IPS-20b (cell line): ENCODE results near the gene LTBP2.

Experiments used
- H3K27ac ChIP-seq: one replicate; pipeline ENCODE4 v1.5.1; 2013; ENCODE audit warnings: low read length
- H3K27me3 ChIP-seq: 2 replicates; pipeline ENCODE4 v1.6.1; 2013; ENCODE audit warnings: mild to moderate bottlenecking, low read length, inconsistent platforms; ENCODE audit not compliant: insufficient read depth
- H3K36me3 ChIP-seq: 2 replicates; pipeline ENCODE4 v1.6.1; 2013; ENCODE audit warnings: low read depth, mild to moderate bottlenecking, inconsistent platforms, low read length, moderate library complexity; ENCODE audit not compliant: insufficient read depth
- H3K4me1 ChIP-seq: 2 replicates; pipeline ENCODE4 v1.6.1; 2013; ENCODE audit warnings: mild to moderate bottlenecking, control low read depth, inconsistent platforms, low read length, moderate library complexity; ENCODE audit not compliant: insufficient read depth
- H3K4me3 ChIP-seq: 2 replicates; pipeline ENCODE4 v1.5.1; 2013; ENCODE audit warnings: mild to moderate bottlenecking, low read length, inconsistent platforms
- H3K9ac ChIP-seq: 2 replicates; pipeline ENCODE4 v1.6.1; 2013; ENCODE audit warnings: low read depth, mild to moderate bottlenecking, inconsistent platforms, low read length, moderate library complexity
- H3K9me3 ChIP-seq: 2 replicates; pipeline ENCODE4 v1.6.1; 2013; ENCODE audit warnings: mild to moderate bottlenecking, low read depth, low read length, inconsistent platforms; ENCODE audit not compliant: insufficient read depth

Gene LTBP2

DNA sequence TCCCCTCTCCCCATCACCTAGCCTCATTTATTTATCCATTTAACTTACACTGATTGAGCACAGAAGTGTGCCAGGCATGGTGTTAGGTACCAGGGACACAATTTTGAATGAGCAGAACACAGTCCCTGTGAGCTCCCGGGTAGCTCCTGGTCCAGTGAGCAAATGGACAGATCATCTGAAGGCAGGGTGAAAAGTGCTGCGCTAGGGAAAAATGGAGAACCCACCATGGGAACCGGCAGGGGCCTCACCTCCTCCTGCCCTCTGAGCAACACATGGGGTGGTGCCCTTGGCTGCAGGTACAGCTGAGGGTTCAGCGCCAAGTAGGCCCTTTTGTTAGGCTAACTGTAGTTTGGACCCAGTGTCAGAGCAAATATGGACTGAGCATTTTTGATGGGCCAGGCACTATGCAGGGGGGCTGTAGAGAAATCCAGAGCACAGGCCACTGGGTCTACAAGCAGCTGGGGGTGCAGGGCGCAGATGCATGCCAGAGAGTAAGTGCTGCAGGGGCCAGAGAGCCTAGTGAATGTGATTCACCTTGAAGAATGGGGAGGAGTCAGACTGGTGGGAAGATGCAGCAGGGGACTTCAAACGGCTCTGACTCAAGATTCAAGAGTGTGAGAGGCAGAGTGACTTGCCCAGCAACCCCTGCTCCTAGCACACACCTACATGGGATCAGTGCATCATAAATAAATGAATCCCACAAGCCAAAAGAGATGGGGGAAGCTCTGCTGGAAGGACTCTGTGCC, 28.2 kb downstream of the LTBP2 start:
- no peak overlapping the region for H3K27ac ChIP-seq

DNA sequence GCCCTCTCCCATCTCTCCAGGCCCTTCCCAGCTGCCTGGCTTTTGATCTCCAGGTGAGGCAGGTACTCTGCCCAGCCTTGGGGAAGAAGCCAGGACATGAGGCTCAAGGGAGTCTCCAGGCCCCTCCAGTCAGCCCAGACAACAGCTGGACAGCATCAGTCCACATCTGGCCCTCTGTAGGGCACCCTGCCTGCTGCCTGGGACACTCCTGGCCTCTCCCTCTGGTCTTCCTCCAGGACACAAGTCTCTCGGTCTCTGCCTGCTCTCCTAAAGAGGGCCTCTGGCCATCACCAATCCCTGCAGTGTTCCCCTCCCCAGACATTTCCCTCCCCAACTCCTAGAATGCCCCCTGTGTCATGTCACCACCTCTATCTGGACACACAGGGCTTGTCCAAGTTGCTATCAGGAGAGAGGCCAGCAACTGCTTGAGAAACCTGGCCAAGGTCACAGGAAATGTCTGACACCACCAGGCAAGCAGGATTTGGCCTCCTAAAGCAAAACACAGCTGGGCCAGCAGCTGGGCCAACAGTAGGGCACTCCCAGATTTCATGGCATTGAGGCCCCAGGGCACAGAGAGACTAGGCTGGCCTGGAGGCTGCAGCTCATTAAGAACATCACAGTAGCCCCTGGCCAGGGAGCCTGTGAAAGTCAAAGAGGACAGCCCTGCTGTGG, 29.0 kb downstream of the LTBP2 start:
- Histone ChIP-seq H3K27ac (no peak overlapping the region), H3K27me3 (no peaks in the 10 kb centered on the region), H3K4me1 (no peaks in the 10 kb centered on the region), H3K9me3 (no peaks in the 10 kb centered on the region), H3K36me3 (no peaks in the 10 kb centered on the region), H3K9ac (no peak overlapping the region), H3K4me3 (no peak overlapping the region)

More for the DNA sequence above, 28.2 kb downstream of the LTBP2 start:
- Histone ChIP-seq H3K4me1 (no peaks in the 10 kb centered on the region), H3K4me3 (no peak overlapping the region), H3K9ac (no peak overlapping the region), H3K27me3 (no peaks in the 10 kb centered on the region), H3K36me3 (no peaks in the 10 kb centered on the region), H3K9me3 (no peaks in the 10 kb centered on the region)

- Histone ChIP-seq H3K27me3 (no peaks in the 10 kb centered on the region), H3K36me3 (no peaks in the 10 kb centered on the region), H3K9me3 (no peaks in the 10 kb centered on the region), H3K27ac (no peak overlapping the region), H3K4me3 (no peak overlapping the region), H3K4me1 (no peaks in the 10 kb centered on the region), H3K9ac (no peak overlapping the region)
Measured at GRCh38 chr14:74580275-74580672, 31.8 kb downstream of the LTBP2 start.

DNA sequence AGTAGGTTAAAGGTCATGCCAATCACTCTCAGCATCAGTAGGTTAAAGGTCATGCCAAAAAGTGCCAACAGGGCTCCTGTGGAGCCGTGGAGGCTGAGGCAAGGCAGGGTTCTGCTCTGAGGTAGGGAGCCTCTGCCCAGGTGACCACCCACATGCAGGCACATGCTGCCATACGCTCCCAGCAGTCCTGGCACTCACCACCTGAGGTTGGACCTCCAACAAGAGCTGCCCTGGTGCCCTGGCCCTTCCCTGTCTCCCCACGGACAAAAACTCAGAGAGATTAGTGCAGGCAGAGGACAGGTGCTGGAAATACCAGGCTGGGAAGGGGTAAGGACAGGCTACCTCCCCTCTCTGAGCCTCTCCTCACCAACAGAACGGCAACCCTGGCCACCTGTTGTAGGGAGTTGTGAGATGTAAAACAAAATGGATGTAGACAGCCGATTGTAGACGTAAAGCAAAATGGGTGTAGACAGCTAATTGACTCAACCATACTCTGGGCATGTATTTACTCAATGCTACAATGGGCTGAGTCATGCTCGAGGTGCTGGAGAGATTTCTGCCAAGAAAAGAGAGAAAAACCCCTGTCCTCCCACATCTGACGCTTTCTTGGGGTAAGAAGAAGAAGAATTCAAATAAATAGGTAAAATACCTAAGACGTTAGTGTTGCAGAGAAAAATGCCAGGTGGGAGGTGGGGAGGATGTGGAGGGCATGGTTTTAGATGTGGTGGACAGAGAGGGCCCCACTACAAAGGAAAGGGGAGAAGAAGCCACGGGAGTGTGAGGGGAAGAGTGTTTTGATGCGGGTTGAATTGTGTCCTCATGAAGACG, 32.4 kb downstream of the LTBP2 start:
- H3K27ac ChIP-seq, result no peak overlapping the region
- no peak overlapping the region for H3K9ac ChIP-seq
- H3K4me1 ChIP-seq, result no peaks in the 10 kb centered on the region
- H3K36me3 ChIP-seq, result no peaks in the 10 kb centered on the region
- no peaks in the 10 kb centered on the region for H3K9me3 ChIP-seq
- no peaks in the 10 kb centered on the region for H3K27me3 ChIP-seq
- H3K4me3 ChIP-seq, result no peak overlapping the region

DNA sequence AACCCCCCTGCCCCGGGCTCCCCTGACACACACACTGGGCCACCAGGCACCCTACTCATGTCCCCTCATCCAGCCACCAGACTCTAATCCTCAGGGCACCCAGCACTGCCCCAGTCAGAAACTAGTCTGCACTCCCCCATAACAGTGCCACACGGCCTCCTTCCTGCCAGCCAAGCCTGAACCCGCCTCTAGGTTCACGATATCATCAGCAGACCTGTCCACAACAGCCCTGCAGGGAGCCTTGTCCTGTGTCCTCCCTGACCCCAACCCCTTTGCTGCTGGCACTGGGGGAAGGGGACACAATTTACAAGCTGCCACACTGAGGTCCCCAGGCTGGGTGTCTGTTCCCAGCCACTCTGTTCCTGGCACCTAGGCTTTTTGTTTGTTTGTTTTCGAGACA, 33.6 kb downstream of the LTBP2 start:
- Histone ChIP-seq H3K9ac (no peak overlapping the region), H3K9me3 (no peaks in the 10 kb centered on the region), H3K4me1 (no peaks in the 10 kb centered on the region), H3K36me3 (no peaks in the 10 kb centered on the region), H3K27ac (no peak overlapping the region), H3K4me3 (no peak overlapping the region), H3K27me3 (no peaks in the 10 kb centered on the region)

DNA sequence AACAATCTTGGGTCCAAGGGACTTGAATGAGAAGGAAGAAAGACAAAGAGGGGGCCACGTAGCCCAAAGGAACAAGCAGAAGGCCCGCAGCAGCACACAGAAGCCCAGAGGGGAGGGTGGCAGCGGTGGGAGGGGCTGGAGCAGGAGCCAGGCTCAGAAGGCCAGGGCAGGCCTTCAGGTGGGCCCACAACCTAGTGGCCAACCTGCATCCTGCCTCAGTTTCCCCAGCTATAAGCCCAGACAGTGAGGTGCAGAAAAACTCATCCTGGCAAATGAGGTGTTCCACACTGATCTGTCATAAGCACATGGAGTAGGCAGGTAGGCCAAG, 34.1 kb downstream of the LTBP2 start:
- Histone ChIP-seq H3K9ac (no peak overlapping the region), H3K36me3 (no peaks in the 10 kb centered on the region), H3K27ac (no peak overlapping the region), H3K27me3 (no peaks in the 10 kb centered on the region), H3K9me3 (no peaks in the 10 kb centered on the region), H3K4me3 (no peak overlapping the region), H3K4me1 (no peaks in the 10 kb centered on the region)

DNA sequence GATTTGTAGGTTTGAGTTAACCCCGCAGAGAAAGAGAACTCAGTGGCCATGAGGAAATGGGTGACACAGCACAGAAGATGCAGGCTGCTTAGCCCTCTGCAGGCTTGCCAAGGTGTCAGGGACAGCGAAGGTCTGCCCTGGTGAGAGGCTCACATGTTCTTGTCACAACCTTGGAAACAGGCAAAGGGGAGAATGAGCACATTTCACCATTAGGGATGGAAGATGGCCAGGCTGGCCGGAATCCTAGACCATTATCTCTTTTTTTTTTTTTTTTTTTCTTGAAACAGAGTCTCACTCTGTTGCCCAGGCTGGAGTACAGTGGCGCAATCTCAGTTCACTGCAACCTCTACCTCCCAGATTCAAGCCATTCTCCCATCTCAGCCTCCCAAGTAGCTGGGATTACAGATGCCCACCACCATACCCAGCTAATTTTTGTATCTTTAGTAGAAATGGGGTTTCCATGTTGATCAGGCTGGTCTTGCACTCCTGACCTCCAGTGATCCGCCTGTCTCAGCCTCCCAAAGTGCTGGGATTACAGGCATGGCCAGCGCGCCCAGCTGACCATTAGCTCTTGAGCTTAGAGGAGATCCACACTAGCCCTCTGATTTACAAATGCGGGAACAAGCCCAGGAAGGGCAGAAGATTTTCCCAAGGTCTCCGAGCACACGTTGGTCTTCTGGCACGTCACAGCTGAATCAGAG, 34.6 kb downstream of the LTBP2 start:
- Histone ChIP-seq H3K4me3 (no peak overlapping the region), H3K9ac (no peak overlapping the region), H3K27me3 (no peaks in the 10 kb centered on the region), H3K9me3 (no peaks in the 10 kb centered on the region), H3K4me1 (no peaks in the 10 kb centered on the region), H3K36me3 (no peaks in the 10 kb centered on the region), H3K27ac (no peak overlapping the region)

GRCh38 chr14:74575936-74576335, 36.1 kb downstream of the LTBP2 start:
- Histone ChIP-seq H3K27me3 (no peaks in the 10 kb centered on the region), H3K4me1 (no peaks in the 10 kb centered on the region)

DNA sequence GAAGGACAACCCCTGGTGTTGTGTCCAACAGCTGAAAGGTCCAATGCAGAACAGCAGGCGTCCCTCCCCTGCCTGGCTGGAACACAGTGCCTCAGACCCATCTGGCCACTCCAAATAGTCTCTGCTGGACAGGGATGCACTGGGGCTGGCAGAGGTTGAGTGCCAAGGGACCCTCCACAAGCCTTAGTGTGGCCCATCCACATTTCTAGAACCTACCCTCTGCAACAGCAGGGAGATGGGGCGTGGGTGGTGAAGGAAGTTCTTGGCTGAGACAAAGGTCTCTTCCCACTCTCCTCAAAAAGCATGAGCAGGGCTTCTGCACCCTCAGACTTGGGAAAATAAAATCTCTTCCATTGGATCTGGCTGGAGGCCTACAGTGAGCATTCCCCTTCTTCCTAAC, 36.5 kb downstream of the LTBP2 start:
- H3K27ac ChIP-seq, result no peak overlapping the region
- H3K36me3 ChIP-seq, result no peaks in the 10 kb centered on the region
- no peak overlapping the region for H3K4me3 ChIP-seq
- H3K9ac ChIP-seq, result no peak overlapping the region
- no peaks in the 10 kb centered on the region for H3K4me1 ChIP-seq
- no peaks in the 10 kb centered on the region for H3K27me3 ChIP-seq
- no peaks in the 10 kb centered on the region for H3K9me3 ChIP-seq

More at GRCh38 chr14:74575936-74576335, 36.1 kb downstream of the LTBP2 start:
- H3K36me3 ChIP-seq, result no peaks in the 10 kb centered on the region
- no peaks in the 10 kb centered on the region for H3K9me3 ChIP-seq
- H3K9ac ChIP-seq, result no peak overlapping the region
- no peak overlapping the region for H3K4me3 ChIP-seq
- no peak overlapping the region for H3K27ac ChIP-seq

DNA sequence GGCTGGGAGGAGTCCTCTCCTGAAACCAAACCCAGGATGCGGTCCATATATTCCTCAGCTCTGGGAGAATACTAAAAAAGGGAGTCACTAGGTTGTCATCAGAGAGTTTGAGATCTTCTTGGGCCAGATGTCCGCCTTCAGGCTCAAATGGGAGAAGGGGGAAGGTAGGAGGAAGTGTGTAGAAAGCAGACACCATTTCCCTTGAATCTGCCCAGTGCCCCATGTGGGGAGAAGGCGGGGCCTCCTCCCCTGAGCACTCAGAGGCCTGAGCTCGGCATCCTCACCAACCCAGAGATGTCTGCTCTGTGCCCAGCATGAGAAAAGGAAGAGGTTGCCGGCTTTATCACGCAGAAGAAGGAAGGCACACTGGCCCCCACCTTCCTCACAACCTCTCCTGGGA, 37.3 kb downstream of the LTBP2 start:
- Histone ChIP-seq H3K27me3 (no peaks in the 10 kb centered on the region), H3K4me3 (no peak overlapping the region), H3K4me1 (no peaks in the 10 kb centered on the region), H3K9ac (no peak overlapping the region), H3K9me3 (no peaks in the 10 kb centered on the region), H3K27ac (no peak overlapping the region), H3K36me3 (no peaks in the 10 kb centered on the region)

DNA sequence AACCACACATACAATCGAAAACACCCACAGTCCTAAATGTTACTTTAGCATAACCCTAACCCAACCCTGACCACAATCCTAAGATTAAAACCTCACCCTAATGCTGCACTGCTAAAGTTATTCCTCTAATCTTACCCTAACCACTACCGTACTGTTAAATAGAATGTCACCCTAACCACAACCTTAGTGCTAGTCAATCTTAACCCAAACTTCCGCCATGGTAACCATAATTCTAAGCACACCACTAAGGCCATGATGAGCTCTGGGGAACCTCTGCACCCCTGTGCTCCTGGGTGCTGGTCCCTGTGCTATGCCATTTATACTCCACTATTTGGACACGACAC, 38.0 kb downstream of the LTBP2 start:
- no peaks in the 10 kb centered on the region for H3K4me1 ChIP-seq

More for the DNA sequence above, 38.0 kb downstream of the LTBP2 start:
- Histone ChIP-seq H3K36me3 (no peaks in the 10 kb centered on the region), H3K27me3 (no peaks in the 10 kb centered on the region), H3K27ac (no peak overlapping the region), H3K9ac (no peak overlapping the region), H3K9me3 (no peaks in the 10 kb centered on the region), H3K4me3 (no peak overlapping the region)
